Right lobe of liver (tissue), 6 donors: Measurements from ENCODE around the gene PHETA1. TPM values are rescaled to one million over a fixed set of nuclear protein-coding genes. Genes with fewer than 3 reads are reported as not detected.
"Not testable (repeated sequence)": the region's sequence is repeated elsewhere in the genome, so short reads cannot be mapped to it uniquely, and the experiment has no call there.

Experiments used
- ATAC-seq, 4 donors: fragments of 200-7000 bp; cut with Tn5 transposase; one replicate each; pipeline ENCODE4 v1.9.1; 2020; ENCODE audit warnings: mild to moderate bottlenecking in 4 of 4, moderate library complexity in 4 of 4
- DNase-seq, 3 donors: peaks; one replicate each; pipeline ENCODE4 v3.0.0-alpha.2; 2020
- H3K27ac ChIP-seq, 3 donors: fragments of 200-600 bp; one replicate each; pipeline ENCODE4 v1.8.0; 2022
- H3K27me3 ChIP-seq, 2 donors: fragments of 200-600 bp; one replicate each; pipeline ENCODE4 v1.8.0; 2022
- H3K36me3 ChIP-seq, 4 donors: fragments of 200-600 bp; sonication (generic) in 1 of 4; one replicate each; pipeline versions ENCODE4 v1.5.1 to v1.8.0; 2017 to 2022; ENCODE audit warnings: control low read depth in 1 of 4
- H3K4me1 ChIP-seq, 4 donors: fragments of 200-600 bp; sonication (generic) in 1 of 4; one replicate each; pipeline versions ENCODE4 v1.5.1 to v1.8.0; 2017 to 2022; ENCODE audit warnings: control low read depth in 1 of 4
- H3K4me3 ChIP-seq, 3 donors: fragments of 200-600 bp; one replicate each; pipeline ENCODE4 v1.8.0; 2022
- H3K9me3 ChIP-seq, 4 donors: fragments of 200-600 bp; sonication (generic) in 1 of 4; one replicate each; pipeline versions ENCODE4 v1.5.1 to v1.8.0; 2017 to 2022; ENCODE audit warnings: control low read depth in 1 of 4
- CTCF ChIP-seq, 4 donors: fragments of 200-600 bp in 3 of 4; fragments of 450-650 bp in 1 of 4; IDR thresholded peaks; one replicate each; pipeline versions ENCODE4 v1.5.1 to v1.8.0; 2016 to 2022; ENCODE audit warnings: antibody characterized with exemption in 4 of 4, mild to moderate bottlenecking in 2 of 4
- POLR2A ChIP-seq: fragments of 450-650 bp; IDR thresholded peaks from one replicate; pipeline ENCODE4 v1.6.1; 2017; ENCODE audit warnings: antibody characterized with exemption, mild to moderate bottlenecking
- WGBS: methylation state at CpG from one replicate; pipeline ENCODE4 v1.1.6; 2018; ENCODE audit warnings: low coverage, low lambda C conversion rate; ENCODE audit not compliant: insufficient coverage; ENCODE audit errors: missing lambda C conversion rate; 5-methylcytosine and 5-hydroxymethylcytosine counted together
- intact Hi-C, 2 donors: fragments of 100-400 bp; cut with DNase I; formaldehyde crosslinking; loops; one replicate each; pipeline versions ENCODE4 v1.11.2 to v1.14.1; 2022
- total RNA-seq, 6 experiments: library from RNA; depleted of rRNA in 2 of 6; stranded (reverse); fragments of >200 nt in 2 of 6; fragmentation: NEBNext Ultra II Directional in 3 of 6; extraction: Animal tissue kit (Norgen Biotek cat#: 25700) in 3 of 6; gene quantifications; one replicate each; pipeline versions ENCODE4 v1.1.0 to v1.2.4, GENCODE V29; 2016 to 2023
- donor health status: DM: no; HTN: yes; CAD: no.
- donor health status: DM: no; HTN: no; CAD: no.
- donor health status: DM: no; HTN: no; CAD: no.
- donor health status: DM: no; HTN: yes; CAD: no.
- donor health status: DM: no; HTN: yes; CAD: no.

Gene PHETA1
- total RNA-seq, 6 experiments from 2014 or later = 4.2 to 14.8 (median 7.0) TPM

- TF ChIP-seq CTCF (IDR thresholded peaks at IDR 0.05) = no peak
- TF ChIP-seq POLR2A = no peak
- no peak overlapping the region for H3K27ac ChIP-seq
- no peaks in the 10 kb centered on the region for H3K9me3 ChIP-seq
- no peaks in the 10 kb centered on the region for H3K4me1 ChIP-seq
- no peak for ATAC-seq
- H3K4me3 ChIP-seq = no peak overlapping the region
- H3K27me3 ChIP-seq = no peaks in the 10 kb centered on the region
- no peaks in the 10 kb centered on the region for H3K36me3 ChIP-seq
- WGBS = 89% methylated on average over 3 of the region's 6 CpGs
- DNase-seq = no peak
- intact Hi-C loops = no loop called here
Observed at GRCh38 chr12:111379942-111380554, 11.2 kb upstream of the PHETA1 start.

- no peaks in the 10 kb centered on the region for H3K9me3 ChIP-seq
- no peak for ATAC-seq
- no peak for DNase-seq
- H3K4me1 ChIP-seq = no peaks in the 10 kb centered on the region
- no peak overlapping the region for H3K4me3 ChIP-seq
- H3K36me3 ChIP-seq = no peaks in the 10 kb centered on the region
- H3K27ac ChIP-seq = no peak overlapping the region
- WGBS = 100% methylated on average over 1 of the region's 3 CpGs
- TF ChIP-seq CTCF (IDR thresholded peaks at IDR 0.05) = no peak
- no peak for TF ChIP-seq POLR2A
- no peaks in the 10 kb centered on the region for H3K27me3 ChIP-seq
- intact Hi-C loops = no loop called here
Observed at GRCh38 chr12:111377440-111377839, 8.5 kb upstream of the PHETA1 start.

- H3K27me3 ChIP-seq, intact Hi-C loops, H3K4me3 ChIP-seq, H3K9me3 ChIP-seq, H3K36me3 ChIP-seq, H3K27ac ChIP-seq, H3K4me1 ChIP-seq, DNase-seq, ATAC-seq: not testable (repeated sequence)
- WGBS = 83% methylated on average over 1 of the region's 1 CpG
Observed at GRCh38 chr12:111373231-111373630, 4.3 kb upstream of the PHETA1 start.

- intact Hi-C loops = no loop called here
- H3K36me3 ChIP-seq = no peaks in the 10 kb centered on the region
- WGBS = 56% methylated on average over 12 of the region's 13 CpGs
- peaks cover 0 to 17% (median 9%) of the 10 kb centered on the region in 4 donors for H3K4me1 ChIP-seq
- no peak for TF ChIP-seq POLR2A
- no peak for TF ChIP-seq CTCF (IDR thresholded peaks at IDR 0.05)
- no peak for DNase-seq
- peak overlapping the region; percentile 82 to 90 (median 85) for H3K4me3 ChIP-seq
- ATAC-seq = no peak
- H3K27ac ChIP-seq = peak overlapping the region in 1 of 3 donors; percentile 47
- H3K9me3 ChIP-seq = no peaks in the 10 kb centered on the region
- H3K27me3 ChIP-seq = no peaks in the 10 kb centered on the region
Observed at GRCh38 chr12:111369496-111370220, 763 bp upstream of the PHETA1 start.

GRCh38 chr12:111368291-111368787, 556 bp downstream of the PHETA1 start:
- H3K27me3 ChIP-seq = no peaks in the 10 kb centered on the region
- no peaks in the 10 kb centered on the region for H3K9me3 ChIP-seq
- TF ChIP-seq CTCF (IDR thresholded peaks at IDR 0.05) (no peak), POLR2A (no peak)
- H3K36me3 ChIP-seq = no peaks in the 10 kb centered on the region
- DNase-seq (peak; percentile 47 to 64 (median 63)), ATAC-seq (peak; percentile 10 to 20 (median 16))
- intact Hi-C loops = no loop called here
- H3K4me3 ChIP-seq = peak overlapping the region; percentile 82 to 90 (median 85)
- peaks cover 0 to 29% (median 11%) of the 10 kb centered on the region in 4 donors for H3K4me1 ChIP-seq
- WGBS = 0% methylated on average over 1 of the region's 18 CpGs
- H3K27ac ChIP-seq = peak overlapping the region; percentile 28 to 58 (median 55)
